GM19395 (cell line): ENCODE results near the gene CENPP.

ENCODE experiments used
- ATAC-seq: cut with Tn5 transposase; IDR thresholded peaks from one replicate; pipeline ENCODE4 v1.9.1; 2021; ENCODE audit warnings: mild to moderate bottlenecking, moderate library complexity; ENCODE audit not compliant: unreplicated experiment

The CENPP gene

GRCh38 chr9:92312887-92313623 is 12.7 kb upstream of the CENPP start:
- ATAC-seq, result no peak

DNA sequence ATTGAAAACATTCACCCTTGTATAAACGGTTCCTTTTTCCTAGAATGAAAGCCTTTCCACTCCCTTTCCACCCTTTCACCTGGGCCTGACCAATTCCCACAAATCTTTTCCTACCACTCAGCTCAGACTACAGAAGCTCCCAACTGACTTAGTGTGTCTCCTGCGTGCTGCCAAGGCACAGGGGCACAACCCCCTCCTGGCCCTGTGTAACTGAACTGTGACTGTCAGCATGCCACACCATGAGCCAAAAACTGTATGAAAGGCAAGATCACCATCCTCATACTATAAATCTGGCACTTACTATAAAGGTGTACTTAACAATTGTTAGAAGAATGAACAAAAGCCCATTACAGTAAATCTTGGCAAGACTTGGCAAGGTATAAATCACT is 12.1 kb upstream of the CENPP start:
- ATAC-seq, result no peak

- ATAC-seq, result no peak
These were observed 10.3 kb upstream of the CENPP start for GRCh38 chr9:92315456-92315855.

- ATAC-seq, result no peak
These were observed 1.3 kb upstream of the CENPP start for GRCh38 chr9:92324431-92324830.

DNA sequence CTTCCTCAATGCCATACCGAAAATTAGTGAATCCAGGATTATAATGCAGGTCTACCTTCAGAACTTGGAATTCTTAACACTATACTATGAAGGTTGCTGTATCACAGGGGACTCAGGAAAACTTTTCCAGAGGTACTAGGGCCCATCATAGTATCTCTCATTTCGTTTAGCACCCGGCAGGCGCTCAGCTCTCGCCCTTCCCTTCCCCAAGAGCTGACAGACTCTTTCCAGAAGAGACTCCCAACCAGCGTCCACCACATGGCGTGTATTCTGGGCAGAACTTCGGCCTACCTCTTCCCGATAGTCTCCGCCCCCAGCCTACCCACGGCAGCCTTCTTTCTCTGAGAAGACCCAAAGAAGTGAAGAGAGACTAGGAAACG is 874 bp upstream of the CENPP start:
- peak; percentile 9 for ATAC-seq

DNA sequence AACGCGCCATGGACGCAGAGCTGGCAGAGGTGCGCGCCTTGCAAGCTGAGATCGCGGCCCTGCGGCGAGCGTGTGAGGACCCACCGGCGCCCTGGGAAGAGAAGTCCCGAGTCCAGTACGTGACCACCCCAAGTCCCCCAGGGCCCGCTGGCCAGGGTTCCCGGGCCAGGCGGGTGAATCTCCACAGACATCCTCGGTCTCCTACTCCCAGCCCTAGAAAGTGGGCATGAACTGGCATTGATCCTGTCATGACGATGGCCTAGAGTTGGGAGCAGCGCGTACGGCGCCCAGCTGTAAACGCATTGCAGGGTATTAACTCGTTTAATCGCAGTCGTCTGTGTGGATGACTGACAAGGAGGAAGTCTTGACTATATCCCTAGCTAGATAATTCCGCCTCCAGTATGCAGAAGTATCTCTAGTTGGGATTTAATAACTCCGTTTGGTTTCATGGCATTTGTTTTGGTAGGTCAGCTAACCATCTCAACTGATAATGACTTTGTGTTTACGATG is 293 bp downstream of the CENPP start:
- peak; percentile 13 for ATAC-seq

DNA sequence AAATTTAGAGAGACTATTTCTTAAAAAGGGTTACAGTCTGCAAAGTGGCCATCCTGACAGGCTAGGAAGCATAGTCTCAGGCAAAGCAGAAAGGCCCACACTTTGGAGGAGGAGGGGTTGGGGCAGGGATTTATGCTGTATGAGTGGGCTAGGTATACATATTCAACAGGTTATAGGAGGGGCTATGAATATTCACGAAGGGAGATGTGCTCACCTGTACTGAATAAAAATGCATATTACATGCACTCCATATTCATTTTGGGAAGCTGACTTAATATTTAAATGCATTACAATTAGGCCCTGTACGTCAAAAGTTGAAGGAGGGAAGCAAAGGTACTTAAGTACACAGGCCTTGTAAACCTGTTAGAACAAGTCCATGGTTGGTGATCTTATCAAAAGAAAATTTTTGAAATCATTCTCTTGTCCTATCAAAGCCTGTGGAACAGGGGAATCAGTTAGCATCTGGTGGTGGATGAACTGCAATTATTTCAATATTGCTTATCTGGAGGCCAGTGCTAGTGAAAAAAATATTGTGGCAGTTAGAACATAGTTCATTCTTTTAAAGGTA is 1.6 kb downstream of the CENPP start:
- no peak for ATAC-seq

DNA sequence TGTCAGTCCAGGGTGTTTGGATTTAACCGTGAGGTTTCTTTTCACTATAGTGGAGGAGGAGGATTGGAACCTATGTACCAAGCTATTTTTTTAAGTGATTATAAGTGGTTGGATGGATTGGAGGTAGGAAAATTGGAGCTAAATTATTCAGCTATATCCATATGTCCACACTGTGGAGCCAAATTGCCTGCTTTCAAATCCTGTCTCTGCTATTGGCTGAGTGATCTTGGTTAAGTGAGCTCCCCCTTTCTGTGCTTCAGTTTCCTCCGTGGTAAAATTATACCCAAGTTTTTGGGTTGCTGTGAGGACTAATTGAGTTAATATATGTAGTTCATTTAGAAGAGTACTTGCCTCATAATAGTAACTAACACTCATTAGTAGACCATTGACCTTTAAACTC is 2.5 kb downstream of the CENPP start:
- ATAC-seq, result no peak

DNA sequence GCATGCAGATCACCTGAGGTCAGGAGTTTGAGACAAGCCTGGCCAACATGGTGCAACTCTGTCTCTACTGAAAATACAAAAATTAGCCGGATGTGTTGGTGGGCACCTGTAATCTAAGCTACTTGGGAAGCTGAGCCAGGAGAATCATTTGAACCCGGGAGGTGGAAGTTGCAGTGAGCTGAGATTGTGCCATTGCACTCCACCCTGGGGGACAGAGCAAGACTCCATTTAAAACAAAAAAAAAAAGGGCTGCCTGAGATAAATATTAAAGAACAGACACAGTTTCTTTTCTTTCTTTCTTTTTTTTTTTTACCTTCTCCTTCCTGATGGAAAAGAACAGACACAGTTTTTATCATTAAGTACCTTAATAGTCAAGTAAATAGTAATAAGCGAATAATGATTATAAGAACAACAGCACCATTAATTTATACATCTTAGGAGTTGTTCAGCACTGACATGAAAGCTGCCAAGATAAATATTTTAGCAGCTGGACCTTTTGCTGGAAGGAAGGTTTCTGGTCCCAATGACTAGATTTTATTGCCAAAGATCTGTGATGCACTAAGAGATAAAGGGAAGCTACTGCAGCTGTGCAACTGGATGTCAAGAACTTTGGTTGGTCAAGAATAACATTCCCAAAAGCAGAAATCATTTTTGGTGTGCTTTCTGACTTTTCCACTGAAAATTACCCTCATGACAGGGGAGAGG is 7.0 kb downstream of the CENPP start:
- ATAC-seq, result no peak

GRCh38 chr9:92333282-92333634 is 7.5 kb downstream of the CENPP start:
- no peak for ATAC-seq

DNA sequence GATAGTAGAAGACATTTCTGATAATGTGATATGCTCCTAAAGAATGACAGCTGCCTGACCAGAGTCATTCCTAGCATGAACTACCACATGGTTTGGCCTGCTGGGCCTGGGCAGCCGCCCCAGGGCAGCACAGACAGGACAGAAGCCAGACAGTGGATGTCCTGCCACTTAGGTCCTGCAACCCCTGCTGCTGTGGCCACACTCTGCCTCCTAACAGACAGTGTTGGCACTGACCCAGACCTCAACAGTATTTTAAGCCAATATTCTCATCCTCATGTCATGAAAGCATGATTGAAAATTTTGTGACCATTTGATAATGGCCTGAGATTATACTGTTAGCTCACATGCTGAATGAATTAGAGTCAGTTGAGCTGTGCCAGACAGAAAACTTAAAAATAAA is 15.8 kb downstream of the CENPP start:
- ATAC-seq, result no peak

DNA sequence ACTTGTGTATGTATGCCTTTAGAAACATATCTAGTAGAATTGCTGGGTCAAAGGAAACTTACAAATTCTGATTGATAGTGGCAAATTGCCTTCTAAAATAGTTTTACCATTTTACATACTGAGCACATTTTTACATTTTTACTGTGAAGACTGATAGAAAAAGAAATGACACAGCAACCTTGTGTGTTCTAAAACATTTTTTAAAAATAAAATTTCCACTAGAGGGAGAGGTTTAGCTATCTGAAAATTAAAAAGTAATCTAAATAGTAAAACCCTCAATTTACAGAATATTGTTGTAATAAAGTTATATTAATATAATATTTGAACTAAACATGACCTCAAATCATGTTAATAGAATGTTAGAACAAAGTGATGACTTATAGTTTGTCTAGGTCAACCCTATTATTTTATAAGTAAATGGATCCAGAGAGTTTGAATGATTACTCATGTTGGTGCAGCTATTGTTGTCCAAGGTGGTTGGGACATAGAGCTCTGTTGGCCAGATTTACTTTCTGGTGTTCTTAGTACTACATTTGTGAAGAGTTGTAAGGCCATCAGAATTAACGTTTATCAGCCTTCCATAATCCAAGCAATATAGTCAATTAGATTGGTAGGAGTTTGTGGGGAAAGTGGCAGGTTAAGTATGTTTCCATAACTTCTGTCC is 17.2 kb downstream of the CENPP start:
- no peak for ATAC-seq

DNA sequence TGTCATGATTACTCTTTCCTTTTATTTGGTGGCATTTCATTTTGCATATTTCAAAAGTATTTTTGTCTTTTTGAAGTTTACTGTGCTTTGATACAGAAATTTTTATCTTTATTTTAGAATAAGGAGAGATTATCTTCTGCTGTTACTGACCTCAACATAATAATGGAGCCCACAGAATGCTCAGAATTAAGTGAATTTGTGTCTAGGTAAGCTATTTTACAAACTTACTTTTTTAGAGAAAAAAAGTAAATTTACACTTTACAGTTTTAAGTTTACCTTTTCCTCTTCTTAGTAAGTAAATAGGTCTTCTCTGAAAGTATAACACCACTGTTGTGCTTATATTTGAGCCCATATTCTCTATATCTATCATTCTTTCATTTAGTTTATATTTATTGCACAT is 19.8 kb downstream of the CENPP start:
- no peak for ATAC-seq

DNA sequence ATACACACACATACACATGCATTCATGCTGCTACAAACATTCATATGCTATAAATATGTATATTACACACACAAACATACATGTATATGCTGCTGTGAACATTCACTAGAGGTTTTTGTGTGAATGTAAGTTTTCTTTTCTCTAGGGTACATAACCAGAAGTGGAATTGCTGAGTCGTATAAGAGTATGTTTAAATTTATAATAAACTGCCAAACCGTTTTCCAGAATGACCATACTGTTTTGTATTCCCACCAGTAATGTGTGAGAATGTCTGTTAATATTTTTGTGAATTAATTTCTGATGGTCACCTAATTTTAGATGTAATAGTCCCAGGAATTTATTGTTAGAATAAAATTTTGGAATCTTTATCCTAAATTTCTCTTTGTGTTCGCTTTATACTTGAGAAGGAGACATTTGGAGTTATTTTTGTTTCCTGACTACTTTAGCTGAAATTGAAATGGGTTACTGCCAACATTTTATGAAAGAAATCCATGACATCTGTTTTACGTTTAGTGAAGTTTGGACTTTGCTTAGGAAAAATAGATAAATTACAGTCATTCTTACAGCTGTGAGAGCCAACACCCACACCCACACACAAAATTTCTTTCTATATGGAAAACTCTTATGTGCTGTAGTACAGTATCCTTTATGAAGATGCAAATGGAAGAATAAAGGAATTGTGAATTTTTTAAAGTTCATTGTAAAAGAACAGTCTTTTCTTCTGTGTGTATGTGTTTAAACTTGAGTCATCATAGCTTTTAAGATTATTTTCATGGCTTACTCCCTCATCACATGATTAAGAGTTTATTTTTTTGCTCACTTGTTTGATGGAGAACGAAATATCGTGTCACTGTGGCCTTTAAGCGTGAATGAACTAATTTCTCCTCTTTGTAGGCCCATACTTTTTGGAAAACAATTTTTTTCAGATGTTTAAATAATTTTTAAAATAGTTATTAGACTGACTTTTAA is 24.3 kb downstream of the CENPP start:
- no peak for ATAC-seq

DNA sequence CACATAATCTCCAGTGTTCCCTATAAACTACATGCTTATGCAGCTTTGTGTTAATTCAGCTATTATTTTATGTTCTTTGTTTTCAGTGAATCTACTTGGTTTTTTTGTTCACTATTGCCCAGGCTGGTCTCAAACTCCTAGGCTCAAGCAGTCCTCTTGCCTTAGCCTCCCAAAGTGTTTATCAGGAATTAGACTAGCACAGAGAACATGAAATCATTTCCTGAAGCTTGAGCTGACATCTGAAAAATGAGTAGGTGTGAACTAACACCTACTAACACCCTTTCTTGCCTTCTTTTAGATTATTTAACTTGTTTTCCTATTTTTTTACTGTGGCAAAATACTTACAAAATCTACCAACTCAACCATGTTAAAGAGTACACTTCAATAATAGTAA is 25.0 kb downstream of the CENPP start:
- ATAC-seq, result no peak

- ATAC-seq, result no peak
These were observed 27.3 kb downstream of the CENPP start for GRCh38 chr9:92353051-92353450.

GRCh38 chr9:92359394-92359995 is 33.7 kb downstream of the CENPP start:
- ATAC-seq, result no peak

- no peak for ATAC-seq
These were observed 34.3 kb downstream of the CENPP start for GRCh38 chr9:92360083-92360482.

GRCh38 chr9:92369075-92369474 is 43.3 kb downstream of the CENPP start:
- ATAC-seq, result no peak

DNA sequence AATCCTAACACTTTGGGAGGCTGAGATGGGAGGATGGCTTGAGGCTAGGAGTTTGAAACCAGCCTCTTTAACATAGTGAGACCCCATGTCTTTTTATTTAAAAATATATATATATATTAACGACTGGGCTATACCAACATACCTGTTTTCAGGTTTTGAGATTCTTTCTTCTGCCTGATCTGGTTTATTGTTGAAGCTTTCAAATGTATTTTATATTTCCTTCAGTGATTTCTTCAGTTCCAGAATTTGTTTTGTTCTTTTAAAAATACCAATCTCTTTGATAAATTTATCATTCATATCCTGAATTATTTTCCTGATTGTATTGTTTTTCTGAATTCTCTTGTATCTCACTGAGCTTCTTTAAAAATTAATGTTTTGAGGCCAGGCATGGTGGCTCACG is 47.4 kb downstream of the CENPP start:
- no peak for ATAC-seq
